MM.1S (cell line): ENCODE measurements around the gene ZNF587B.
"Not testable (repeated sequence)": the region's sequence is repeated elsewhere in the genome, so short reads cannot be mapped to it uniquely, and the experiment has no call there.

Experiments used
- DNase-seq: peaks from one replicate; pipeline ENCODE4 v3.0.0-alpha.2; 2015
- H2AFZ ChIP-seq: fragments of 300-600 bp; sonication (generic); 2 replicates; pipeline ENCODE4 v1.6.0; 2016; ENCODE audit warnings: antibody characterized with exemption, low read length
- H3F3A ChIP-seq: fragments of 300-600 bp; sonication (generic); 2 replicates; pipeline ENCODE4 v1.6.1; 2016; ENCODE audit warnings: mild to moderate bottlenecking, antibody characterized with exemption, low read length, moderate library complexity, mixed read lengths; ENCODE audit not compliant: insufficient read depth
- H3K27ac ChIP-seq: fragments of 300-600 bp; sonication (generic); 2 replicates; pipeline ENCODE4 v1.5.1; 2016; ENCODE audit warnings: mild to moderate bottlenecking, low read length
- H3K27me3 ChIP-seq: fragments of 300-600 bp; sonication (generic); replicated peaks from 2 replicates; pipeline ENCODE4 v1.6.0; 2016; ENCODE audit warnings: low read length; ENCODE audit not compliant: insufficient read depth
- H3K36me3 ChIP-seq: fragments of 300-600 bp; sonication (generic); replicated peaks from 2 replicates; pipeline ENCODE4 v1.6.1; 2016; ENCODE audit warnings: mild to moderate bottlenecking, low read length, mixed read lengths; ENCODE audit not compliant: insufficient read depth
- H3K4me1 ChIP-seq: fragments of 300-600 bp; sonication (generic); 2 replicates; pipeline ENCODE4 v1.6.1; 2016; ENCODE audit warnings: low read length, mixed read lengths
- H3K4me2 ChIP-seq: fragments of 300-600 bp; sonication (generic); 2 replicates; pipeline ENCODE4 v1.6.0; 2016; ENCODE audit warnings: low read depth, low read length
- H3K4me3 ChIP-seq: fragments of 300-600 bp; sonication (generic); 2 replicates; pipeline ENCODE4 v1.5.1; 2016; ENCODE audit warnings: low read length, mixed read lengths
- H3K79me2 ChIP-seq: fragments of 300-600 bp; sonication (generic); 2 replicates; pipeline ENCODE4 v1.6.1; 2016; ENCODE audit warnings: mixed run types, low read length, mixed read lengths
- H3K9ac ChIP-seq: fragments of 300-600 bp; sonication (generic); 2 replicates; pipeline ENCODE4 v1.6.1; 2016; ENCODE audit warnings: low read length, mixed read lengths
- H3K9me2 ChIP-seq: fragments of 300-600 bp; sonication (generic); replicated peaks from 2 replicates; pipeline ENCODE4 v1.6.1; 2016; ENCODE audit warnings: mild to moderate bottlenecking, low read length, mixed read lengths; ENCODE audit not compliant: insufficient read depth
- H3K9me3 ChIP-seq: fragments of 300-600 bp; sonication (generic); replicated peaks from 2 replicates; pipeline ENCODE4 v1.6.1; 2016; ENCODE audit warnings: mild to moderate bottlenecking, low read length, mixed read lengths; ENCODE audit not compliant: insufficient read depth
- H4K20me1 ChIP-seq: fragments of 300-600 bp; sonication (generic); 2 replicates; pipeline ENCODE4 v1.6.1; 2016; ENCODE audit warnings: mild to moderate bottlenecking, low read length, moderate library complexity, mixed read lengths; ENCODE audit not compliant: insufficient read depth
- EZH2 ChIP-seq: fragments of 300-600 bp; sonication (generic); optimal IDR thresholded peaks from 2 replicates; pipeline ENCODE3; 2017; ENCODE audit warnings: low read depth, mild to moderate bottlenecking, antibody characterized with exemption, low read length, mixed read lengths
- EZH2phosphoT487 ChIP-seq: fragments of 300-600 bp; sonication (generic); IDR thresholded peaks from 2 replicates; pipeline ENCODE4 v1.6.1; 2018; ENCODE audit warnings: antibody characterized with exemption, low read length
- TF ChIP-seq, protein P1 (sequence below): fragments of 300-600 bp; sonication (generic); IDR thresholded peaks from 2 replicates; pipeline ENCODE4 v1.5.1; 2016; ENCODE audit warnings: antibody characterized with exemption, low read length, mixed read lengths

ZNF587B gene

DNA sequence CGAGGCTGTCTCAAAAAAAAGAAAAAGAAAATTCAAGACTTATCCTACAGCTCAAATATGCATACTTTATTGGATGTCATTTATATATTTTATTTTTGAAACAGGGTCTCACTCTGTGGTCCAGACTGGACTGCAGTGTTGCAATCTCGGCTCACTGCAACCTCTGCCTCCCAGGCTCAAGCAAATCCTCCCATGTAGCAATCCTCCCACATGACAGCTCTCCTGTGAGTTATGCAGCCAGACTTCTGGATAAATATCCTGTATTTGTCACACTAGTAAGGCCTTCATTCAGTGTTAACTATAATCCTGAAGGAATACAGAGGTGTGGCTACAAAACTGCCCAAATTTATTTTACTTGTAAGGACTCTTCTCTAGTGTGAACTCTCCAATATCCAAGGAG lies 22.6 kb upstream of the ZNF587B start:
- Histone ChIP-seq H3K79me2 (0 out of 2 replicates have a peak, but pooled peaks cover 4% of the 10 kb centered on the region), H3K36me3 (0 out of 2 replicates have a peak, but pooled peaks cover 4% of the 10 kb centered on the region)

GRCh38 chr19:57810410-57811295 lies 19.4 kb upstream of the ZNF587B start:
- H3K27me3 ChIP-seq, H3K4me3 ChIP-seq, H3K36me3 ChIP-seq, H3F3A ChIP-seq, H3K4me2 ChIP-seq, H3K4me1 ChIP-seq, H4K20me1 ChIP-seq, H3K27ac ChIP-seq, H3K9me3 ChIP-seq, H3K9ac ChIP-seq, DNase-seq, H3K9me2 ChIP-seq, H2AFZ ChIP-seq: not testable (repeated sequence)
- H3K79me2 ChIP-seq = peaks cover 15% of the 10 kb centered on the region

More for the DNA sequence above, 22.6 kb upstream of the ZNF587B start:
- Histone ChIP-seq H3K27me3 (no peaks in the 10 kb centered on the region), H3K4me2 (no peak overlapping the region), H3K4me3 (no peak overlapping the region), H3K9me2 (no peaks in the 10 kb centered on the region), H3K27ac (no peak overlapping the region), H2AFZ (no peak overlapping the region), H3F3A (no peaks in the 10 kb centered on the region), H3K9me3 (no peaks in the 10 kb centered on the region), H3K4me1 (no peaks in the 10 kb centered on the region), H4K20me1 (no peaks in the 10 kb centered on the region), H3K9ac (no peak overlapping the region)
- no peak for TF ChIP-seq EZH2phosphoT487
- TF ChIP-seq EZH2 = no peak
- TF ChIP-seq, protein P1, sequence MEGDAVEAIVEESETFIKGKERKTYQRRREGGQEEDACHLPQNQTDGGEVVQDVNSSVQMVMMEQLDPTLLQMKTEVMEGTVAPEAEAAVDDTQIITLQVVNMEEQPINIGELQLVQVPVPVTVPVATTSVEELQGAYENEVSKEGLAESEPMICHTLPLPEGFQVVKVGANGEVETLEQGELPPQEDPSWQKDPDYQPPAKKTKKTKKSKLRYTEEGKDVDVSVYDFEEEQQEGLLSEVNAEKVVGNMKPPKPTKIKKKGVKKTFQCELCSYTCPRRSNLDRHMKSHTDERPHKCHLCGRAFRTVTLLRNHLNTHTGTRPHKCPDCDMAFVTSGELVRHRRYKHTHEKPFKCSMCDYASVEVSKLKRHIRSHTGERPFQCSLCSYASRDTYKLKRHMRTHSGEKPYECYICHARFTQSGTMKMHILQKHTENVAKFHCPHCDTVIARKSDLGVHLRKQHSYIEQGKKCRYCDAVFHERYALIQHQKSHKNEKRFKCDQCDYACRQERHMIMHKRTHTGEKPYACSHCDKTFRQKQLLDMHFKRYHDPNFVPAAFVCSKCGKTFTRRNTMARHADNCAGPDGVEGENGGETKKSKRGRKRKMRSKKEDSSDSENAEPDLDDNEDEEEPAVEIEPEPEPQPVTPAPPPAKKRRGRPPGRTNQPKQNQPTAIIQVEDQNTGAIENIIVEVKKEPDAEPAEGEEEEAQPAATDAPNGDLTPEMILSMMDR = no peak
- no peak for DNase-seq

DNA sequence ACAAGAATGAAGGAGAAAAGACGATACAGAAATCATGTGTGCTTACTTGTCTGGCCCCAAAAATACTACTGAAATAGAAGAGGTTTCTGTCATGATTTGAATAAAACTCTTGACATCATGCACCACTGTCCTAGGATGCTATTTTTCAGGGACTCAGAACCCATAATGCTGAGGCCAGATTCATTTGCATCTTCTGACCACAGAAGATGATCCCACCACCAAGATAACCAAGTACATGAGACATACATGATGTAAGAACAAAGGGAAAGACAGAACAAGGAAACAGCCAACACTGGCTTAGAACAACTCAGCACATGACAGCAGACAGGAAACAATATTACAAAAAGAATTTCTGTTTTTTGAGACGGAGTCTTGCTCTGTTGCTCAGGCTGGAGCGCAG lies 17.9 kb upstream of the ZNF587B start:
- Histone ChIP-seq H3K9me2 (no peaks in the 10 kb centered on the region), H3K4me2 (no peak overlapping the region), H4K20me1 (no peaks in the 10 kb centered on the region), H3K4me3 (no peak overlapping the region), H3K27me3 (no peaks in the 10 kb centered on the region), H3K4me1 (no peaks in the 10 kb centered on the region), H3K9me3 (no peaks in the 10 kb centered on the region), H3K9ac (no peak overlapping the region), H2AFZ (no peak overlapping the region), H3K27ac (no peak overlapping the region), H3K36me3 (0 out of 2 replicates have a peak, but pooled peaks cover 4% of the 10 kb centered on the region), H3K79me2 (peaks cover 13% of the 10 kb centered on the region), H3F3A (no peaks in the 10 kb centered on the region)
- no peak for DNase-seq
- TF ChIP-seq EZH2phosphoT487 (no peak), EZH2 (no peak)
- TF ChIP-seq, protein P1 = no peak

GRCh38 chr19:57812975-57813820 lies 16.9 kb upstream of the ZNF587B start:
- not testable (repeated sequence) for H3K4me2 ChIP-seq, DNase-seq, H3K4me3 ChIP-seq, H3K9me2 ChIP-seq, H4K20me1 ChIP-seq, H3K36me3 ChIP-seq, H3K9me3 ChIP-seq, H3K27ac ChIP-seq, H3K4me1 ChIP-seq, H3K9ac ChIP-seq, H3K27me3 ChIP-seq, H3F3A ChIP-seq, H2AFZ ChIP-seq
- peaks cover 13% of the 10 kb centered on the region for H3K79me2 ChIP-seq
